DMS53 (cell line): ENCODE results near the gene NCF2.

Experiments used
- DNase-seq: peaks from one replicate; lab custom pipeline; 2025; lab: John Stamatoyannopoulos, UW

NCF2 gene

DNA sequence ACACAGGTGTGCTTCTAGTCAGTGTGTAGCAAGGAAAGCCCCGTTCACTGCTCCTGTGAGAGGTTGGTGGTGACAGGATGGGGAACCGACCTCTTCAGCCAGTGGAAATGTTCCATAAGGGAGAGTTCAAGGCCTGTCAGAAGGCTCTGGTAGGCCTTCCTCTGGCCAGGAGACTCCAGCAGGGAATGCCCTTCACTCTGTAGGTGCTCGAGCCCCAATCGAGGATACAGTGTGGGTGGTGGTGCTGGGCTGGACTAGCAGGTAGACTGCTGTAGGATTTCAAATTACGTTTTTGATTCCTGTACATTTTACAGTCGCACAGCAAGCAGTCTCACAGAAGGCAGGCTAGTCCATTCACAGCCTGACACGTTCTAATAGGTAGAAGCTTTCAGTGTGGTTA lies 37.8 kb downstream of the NCF2 start:
- DNase-seq = no peak

DNA sequence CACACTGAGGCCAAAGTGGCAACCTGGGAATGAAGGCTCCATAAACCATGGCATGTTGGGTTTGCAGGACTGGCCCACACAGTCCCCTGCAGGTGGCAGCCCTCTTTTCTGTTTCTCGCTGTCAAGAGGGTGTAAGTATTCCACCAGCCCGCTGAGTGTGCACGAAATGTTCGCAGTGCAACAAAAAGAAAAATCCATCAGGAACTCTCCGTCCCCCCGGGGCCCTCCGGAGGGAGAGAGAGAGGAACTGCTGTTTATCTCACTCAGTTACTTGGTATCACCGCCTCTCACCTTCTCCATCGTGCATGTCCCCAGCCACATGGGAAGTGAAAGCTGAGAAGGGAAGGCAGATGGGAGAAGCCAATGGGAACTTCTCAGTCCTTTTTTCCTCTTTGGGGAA lies 38.3 kb downstream of the NCF2 start:
- no peak for DNase-seq

DNA sequence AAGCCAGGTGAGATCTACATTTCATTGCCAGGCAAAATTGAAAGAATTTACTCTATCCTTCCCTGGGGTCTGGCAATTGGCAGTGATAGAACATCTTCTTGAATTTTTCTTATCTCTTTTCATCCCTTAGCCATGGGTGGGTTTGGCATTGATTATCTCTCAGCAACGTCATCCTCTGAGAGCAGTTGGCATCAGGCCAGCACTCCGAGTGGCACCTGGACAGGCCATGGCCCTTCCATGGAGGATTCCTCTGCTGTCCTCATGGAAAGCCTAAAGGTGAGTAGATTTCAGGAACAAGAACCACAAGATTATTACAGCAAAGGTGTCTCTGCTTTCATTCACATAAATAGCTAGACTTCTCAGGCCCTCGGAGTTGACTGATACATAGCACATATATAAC lies 39.3 kb downstream of the NCF2 start:
- DNase-seq = peak; percentile 28

DNA sequence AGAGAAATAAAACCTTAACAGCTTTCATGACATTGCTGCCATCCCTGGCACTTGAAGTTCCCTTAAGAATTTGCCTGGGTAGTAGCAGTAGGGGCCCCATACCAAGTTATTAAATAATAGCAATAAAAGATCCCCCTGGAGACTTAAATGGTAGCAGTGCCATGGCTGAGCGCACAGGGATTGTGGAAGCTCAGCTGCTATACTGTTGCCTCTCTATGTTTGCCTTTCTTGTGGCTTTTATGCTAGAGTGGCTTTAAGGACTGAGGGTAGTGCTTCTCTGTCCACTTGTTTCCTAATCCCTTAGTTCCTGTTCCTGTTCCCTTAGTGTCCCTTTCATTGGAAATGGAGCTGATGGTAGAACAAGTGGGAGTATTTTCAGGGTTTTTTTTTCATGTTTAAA lies 42.1 kb downstream of the NCF2 start:
- peak; percentile 96 for DNase-seq

DNA sequence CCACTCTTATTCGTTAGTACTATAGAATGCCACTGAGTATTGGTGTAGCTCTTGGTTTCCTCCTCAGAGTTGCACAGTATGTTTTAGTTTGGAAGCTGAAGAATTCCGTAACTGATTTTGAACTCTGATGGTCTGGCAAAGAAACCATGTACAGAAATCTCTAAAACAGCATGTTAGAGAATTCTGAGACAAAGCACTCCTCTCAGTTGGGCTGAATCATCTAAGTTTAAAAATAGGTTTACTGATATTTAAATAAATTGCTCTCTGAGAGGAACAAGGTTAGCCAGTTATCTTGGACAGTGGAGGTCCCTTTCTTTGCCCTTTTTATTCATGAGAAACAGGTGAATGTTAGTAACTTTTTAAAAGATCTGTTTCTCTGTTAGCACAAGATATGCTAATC lies 43.8 kb downstream of the NCF2 start:
- DNase-seq = no peak

DNA sequence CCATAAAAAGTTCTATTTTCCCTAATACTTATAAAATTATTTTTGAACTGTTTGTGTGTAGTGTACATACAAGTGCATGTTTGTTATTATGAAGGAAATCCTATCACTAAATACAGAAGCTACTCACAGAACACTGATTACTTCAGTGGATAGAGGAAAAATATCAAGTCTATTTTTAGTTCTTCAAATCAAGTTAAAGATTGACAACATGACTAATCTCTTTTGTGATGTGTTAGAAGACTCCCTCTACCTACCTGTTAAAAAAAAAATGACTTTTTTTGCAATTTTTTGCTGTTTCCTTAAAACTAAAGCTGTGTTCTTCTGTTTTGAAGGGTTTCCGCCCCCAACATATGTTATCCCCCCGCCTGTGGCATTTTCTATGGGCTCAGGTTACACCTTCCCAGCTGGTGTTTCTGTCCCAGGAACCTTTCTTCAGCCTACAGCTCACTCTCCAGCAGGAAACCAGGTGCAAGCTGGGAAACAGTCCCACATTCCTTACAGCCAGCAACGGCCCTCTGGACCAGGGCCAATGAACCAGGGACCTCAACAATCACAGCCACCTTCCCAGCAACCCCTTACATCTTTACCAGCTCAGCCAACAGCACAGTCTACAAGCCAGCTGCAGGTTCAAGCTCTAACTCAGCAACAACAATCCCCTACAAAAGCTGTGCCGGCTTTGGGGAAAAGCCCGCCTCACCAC lies 45.5 kb downstream of the NCF2 start:
- peak; percentile 54 for DNase-seq

DNA sequence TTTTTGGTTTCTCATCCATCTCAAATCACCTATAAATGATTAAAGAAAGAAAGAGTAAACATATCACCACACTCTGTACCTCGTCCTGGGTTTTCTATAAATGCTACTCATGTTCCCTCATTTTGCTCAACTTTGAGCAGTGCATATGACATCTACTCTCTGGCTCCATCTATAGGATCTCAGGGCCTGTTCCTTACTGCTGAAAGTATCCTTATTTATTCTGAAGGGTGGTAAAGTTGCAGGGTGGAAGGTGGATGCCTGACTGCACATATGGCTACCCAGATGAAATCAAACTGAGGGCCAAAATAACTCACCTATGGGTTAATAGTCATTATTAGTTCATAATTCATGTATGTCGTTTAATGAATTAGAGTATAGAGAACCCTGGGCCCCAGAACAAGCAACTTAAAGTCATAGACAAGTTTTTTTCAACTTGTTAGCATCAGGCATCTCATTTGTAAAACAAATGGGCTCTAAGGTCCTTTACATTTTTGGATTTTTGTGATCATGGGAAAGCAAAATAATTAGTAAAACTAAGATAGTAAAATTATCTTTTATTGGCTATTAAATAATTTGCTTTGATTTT lies 46.5 kb downstream of the NCF2 start:
- peak; percentile 78 for DNase-seq

DNA sequence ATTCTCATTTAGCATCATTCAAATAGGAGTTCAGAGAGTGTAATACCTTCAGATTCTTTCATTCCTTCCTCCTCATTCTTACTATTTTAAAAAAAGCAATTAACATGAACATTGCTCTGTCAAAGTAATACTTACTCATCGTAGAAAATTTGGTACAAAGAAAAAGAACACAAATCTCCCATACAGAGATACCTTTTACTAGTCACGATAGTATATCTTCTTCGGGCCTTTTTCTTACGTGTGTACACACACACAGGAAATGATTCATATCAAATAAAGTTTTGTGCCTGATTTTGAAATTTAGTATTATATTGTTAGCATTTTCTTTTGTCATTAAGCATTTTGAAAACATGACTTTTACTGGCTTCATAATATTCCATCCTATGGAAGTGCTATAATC lies 52.9 kb downstream of the NCF2 start:
- no peak for DNase-seq

DNA sequence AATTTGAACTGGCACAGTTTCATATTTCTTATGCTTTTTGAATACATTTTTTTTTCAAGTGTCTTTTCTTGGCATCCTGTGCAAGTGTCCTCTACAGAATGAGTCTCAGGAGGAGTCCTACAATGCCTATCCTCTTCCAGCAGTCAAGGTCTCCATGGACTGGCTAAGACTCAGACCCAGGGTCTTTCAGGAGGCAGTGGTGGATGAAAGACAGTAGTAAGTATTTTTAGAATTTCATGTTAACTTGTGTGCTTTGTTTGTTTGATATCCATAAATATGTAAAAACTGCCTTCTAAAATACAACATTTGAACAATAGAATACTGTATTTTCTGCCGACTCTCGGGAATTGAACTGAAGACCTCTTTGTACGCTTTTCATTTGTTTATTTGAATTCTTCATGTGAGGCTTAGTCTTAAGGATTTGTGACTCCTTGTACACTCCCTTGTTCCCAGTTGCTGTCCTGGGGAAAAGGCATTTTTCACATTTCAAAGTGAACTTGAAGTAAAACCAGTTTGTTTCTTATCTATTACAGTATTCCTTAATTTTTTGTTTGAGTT lies 56.6 kb downstream of the NCF2 start:
- DNase-seq = no peak

DNA sequence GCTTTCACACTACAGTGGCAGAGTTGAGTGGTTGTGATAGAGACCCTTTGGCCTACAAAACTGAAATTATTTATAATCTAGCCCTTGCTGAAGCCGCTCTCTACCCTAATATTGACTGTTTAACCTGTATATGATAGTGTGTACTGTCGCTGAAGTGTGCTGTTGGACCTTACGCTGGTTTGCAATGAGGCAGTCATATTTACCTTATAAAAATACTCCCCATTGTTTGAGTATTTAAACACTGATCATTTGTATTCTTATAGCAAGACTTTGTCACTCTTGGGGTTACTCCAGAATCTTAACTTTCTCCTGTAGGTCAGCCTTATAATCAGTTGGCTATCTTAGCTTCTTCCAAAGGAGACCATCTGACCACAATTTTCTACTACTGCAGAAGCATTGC lies 61.7 kb downstream of the NCF2 start:
- DNase-seq = no peak

DNA sequence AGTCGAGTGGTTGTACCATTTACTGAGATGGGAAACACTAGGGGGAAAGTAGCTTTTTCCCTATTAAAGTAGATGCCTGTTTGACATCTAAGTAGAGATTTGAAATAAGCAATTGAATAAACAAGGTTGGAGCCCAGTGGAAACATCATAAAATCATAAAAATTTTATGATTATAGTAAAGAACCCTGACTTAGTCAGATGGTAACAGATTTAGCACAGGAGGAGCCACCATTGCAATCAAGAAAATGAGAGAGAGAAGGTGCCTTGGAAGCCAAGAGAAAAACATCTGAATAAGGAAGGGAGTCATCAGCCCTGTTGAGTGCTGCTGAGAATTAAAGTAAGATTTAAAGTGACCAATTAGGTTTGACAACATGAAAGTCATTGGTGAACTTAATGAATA lies 68.2 kb downstream of the NCF2 start:
- no peak for DNase-seq

DNA sequence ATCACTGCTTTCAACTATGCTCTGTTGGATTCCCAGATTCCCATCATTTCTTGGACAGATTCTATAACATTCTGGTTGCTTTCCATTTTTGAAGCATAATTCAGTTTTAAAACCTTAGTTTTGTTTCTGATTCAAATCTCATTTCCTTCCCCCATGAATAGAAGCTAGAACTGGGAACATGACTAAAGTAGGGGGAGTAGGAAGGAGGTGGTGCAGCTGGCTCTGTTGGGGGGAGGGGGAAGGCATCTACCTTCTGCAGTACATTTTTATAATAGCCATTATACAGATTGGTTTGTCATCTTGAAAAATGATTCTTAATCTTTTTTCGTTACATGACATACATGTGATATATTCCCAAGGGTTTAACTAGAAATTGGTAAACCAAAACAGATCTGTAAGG lies 69.9 kb downstream of the NCF2 start:
- no peak for DNase-seq

DNA sequence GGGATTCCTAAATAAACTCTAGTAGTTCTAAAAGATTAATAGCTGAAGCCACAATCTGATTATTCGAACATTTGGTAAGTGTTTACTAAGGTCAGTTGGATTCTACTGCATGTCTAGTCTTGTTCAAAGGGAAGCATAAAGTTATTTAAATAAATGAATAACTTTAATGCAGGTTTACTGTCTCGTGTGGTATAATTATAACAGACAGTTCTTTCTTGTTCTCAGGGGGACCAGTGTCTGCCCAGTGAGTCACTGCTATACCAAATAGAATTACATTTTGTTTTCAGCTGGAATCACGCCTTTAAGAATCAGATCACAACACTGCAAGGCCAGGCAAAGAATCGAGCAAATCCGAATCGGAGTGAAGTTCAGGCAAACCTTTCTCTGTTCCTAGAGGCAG lies 72.9 kb downstream of the NCF2 start:
- no peak for DNase-seq

DNA sequence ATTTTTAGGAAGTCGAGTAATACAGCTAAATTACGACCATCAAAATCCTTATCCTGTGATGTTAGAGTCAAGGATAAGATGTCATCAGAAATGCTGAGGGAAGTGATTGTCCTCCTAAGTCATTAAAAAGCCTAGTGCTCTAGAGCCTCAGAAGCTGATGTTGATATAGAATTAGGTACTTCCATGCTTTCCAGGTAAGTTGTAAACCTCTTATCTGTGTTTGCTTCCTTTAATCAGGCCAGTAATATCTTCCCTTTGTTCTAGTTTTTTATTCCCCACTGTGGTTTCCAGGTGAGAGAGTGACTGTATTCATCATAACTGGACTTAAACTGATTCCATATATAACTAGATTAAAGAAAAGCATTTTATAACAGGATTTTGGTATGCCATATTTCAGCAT lies 73.5 kb downstream of the NCF2 start:
- DNase-seq = no peak

DNA sequence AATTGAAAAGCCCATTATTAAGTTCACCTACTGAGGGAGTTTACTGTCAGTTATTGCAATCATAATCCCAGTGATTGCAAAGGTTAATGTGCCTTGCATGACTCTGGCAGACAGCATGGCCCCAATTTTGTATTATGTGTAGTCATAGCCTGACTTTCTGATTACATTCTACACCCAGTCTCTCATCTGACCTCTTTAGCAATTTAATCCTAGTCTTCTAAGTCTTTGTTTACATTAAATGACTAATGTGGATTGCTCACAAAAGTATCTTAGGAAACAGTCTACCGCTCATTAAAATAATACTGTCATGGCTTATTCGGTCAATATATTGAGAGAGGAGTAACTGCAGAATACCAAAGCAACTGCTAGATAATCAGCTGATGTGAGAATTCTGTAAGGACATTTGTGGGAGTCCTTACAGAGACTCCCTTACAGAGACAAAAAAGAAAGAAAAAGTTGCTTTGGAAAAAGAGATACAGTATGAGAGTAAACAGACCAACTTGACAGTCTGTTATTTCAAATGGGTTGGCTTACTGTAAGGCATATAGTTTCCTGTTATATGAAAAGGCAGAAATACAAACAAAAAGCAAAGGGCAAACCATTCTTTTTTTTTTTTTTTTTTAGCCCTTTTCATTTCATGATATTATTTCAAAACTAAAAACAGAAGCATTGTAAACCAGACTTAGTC lies 75.1 kb downstream of the NCF2 start:
- DNase-seq = peak; percentile 74

DNA sequence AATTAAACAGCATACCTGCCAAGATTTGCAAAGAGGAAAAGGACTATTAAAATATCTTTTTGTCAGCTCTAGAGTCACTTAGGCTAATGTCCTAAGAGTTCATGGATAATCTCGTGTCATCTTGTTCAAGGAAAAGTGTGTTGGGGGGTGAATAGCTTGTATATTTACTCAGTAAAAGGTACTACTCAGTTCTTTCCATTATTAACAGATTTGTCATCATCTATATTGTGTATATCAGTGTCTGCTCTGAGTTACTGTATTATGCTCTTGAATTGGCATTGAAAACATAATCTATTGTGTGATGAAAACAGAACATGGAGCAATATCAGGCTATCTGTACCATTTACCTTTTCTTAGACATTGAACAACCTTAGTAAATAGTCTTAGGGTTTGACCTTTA lies 76.0 kb downstream of the NCF2 start:
- no peak for DNase-seq

DNA sequence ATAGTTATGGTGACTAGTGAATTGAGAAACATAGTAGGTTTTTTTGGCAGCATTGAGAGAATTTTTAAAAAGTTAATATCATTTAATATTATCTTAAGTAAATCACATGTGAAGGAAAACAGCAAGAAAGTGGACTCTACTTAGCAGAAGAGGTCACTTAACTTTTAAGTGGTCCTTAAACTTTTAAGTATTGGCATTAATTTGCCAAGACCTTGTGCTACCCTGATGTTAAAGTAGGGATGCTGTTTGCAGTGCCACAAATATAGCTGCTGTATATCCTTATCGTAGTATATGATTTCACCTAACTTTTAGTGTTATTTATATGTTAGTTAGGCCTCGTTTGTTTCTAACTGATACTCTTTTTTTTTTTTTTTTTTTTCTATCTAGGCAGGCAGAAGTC lies 77.8 kb downstream of the NCF2 start:
- DNase-seq = no peak

DNA sequence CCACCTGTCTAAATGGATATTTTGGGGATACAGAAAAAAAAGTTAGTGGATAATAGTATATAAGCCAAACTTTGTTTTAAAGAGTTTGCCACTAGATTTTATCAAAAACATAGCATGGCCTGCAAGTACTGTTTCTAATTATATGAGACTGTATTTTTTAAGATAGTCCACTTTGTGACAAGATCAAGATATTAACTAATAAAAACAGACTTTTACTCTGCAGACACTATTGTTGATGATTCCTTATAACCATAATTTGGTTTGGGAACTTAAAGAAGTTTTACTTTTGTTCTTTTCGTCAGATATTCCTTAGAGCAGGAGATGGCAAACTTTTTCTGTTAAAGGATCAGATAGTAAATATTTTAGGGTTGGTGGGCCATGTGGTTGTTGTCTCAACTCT lies 81.6 kb downstream of the NCF2 start:
- no peak for DNase-seq

DNA sequence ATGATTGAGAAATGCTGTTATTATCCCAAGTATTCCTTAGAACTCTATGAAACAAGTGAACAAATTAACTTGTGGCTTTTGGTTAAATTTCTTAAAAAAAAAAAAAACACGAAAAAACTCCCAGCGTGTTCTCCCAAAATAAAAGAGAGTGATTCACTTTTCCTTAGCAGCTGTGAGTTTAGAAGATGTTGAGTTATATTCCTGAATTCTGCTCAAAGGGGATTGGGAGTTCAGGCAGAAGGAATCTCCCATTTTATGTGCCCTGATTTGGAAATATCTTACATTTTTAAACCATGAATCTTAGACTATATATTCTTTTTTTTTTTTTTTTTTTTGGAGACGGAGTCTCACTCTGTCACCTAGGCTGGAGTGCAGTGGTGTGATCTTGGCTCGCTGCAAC lies 83.7 kb downstream of the NCF2 start:
- no peak for DNase-seq
